Esophagus squamous epithelium (tissue), 4 donors: ENCODE results near the gene OPRM1.

ENCODE experiments used
- POLR2A ChIP-seq, 4 donors: fragments of 450-650 bp; IDR thresholded peaks; one replicate each; pipeline ENCODE4 v1.6.1; 2017; ENCODE audit warnings: antibody characterized with exemption in 4 of 4, mild to moderate bottlenecking in 4 of 4, moderate library complexity in 3 of 4
- TF ChIP-seq, protein P1 (sequence below), 6 experiments: fragments of 450-650 bp in 4 of 6; fragments of 200-600 bp in 2 of 6; sonication (generic) in 2 of 6; IDR thresholded peaks; one replicate each; pipeline ENCODE4 v1.5.1; 2016 to 2019; ENCODE audit warnings: antibody characterized with exemption in 6 of 6, mild to moderate bottlenecking in 4 of 6, moderate library complexity in 4 of 6

DNA sequence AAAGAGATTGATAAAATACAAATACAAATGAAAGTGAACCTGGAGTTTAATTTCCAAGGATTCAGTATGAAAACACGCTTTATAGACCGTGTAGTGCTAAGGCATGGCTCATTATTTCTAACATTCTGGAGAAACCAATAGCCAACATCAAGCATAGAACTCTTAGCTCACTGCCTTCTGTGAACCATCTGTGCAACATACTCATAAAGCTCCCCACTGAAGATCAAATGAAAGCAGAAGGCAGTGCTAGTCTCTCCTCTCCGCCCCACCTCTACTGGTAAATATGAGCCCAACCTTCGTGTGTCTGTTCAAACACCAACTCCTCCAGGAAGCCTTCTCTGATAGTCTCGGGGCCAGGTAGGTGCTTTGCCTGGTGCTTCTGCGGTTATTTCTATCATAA, 163.9 kb downstream of the OPRM1 start:
- no peak for TF ChIP-seq POLR2A (IDR thresholded peaks at IDR 0.05)
- TF ChIP-seq, protein P1, sequence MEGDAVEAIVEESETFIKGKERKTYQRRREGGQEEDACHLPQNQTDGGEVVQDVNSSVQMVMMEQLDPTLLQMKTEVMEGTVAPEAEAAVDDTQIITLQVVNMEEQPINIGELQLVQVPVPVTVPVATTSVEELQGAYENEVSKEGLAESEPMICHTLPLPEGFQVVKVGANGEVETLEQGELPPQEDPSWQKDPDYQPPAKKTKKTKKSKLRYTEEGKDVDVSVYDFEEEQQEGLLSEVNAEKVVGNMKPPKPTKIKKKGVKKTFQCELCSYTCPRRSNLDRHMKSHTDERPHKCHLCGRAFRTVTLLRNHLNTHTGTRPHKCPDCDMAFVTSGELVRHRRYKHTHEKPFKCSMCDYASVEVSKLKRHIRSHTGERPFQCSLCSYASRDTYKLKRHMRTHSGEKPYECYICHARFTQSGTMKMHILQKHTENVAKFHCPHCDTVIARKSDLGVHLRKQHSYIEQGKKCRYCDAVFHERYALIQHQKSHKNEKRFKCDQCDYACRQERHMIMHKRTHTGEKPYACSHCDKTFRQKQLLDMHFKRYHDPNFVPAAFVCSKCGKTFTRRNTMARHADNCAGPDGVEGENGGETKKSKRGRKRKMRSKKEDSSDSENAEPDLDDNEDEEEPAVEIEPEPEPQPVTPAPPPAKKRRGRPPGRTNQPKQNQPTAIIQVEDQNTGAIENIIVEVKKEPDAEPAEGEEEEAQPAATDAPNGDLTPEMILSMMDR (IDR thresholded peaks at IDR 0.05): no peak
